Lower lobe of right lung (tissue), 2 donors: ENCODE measurements around the gene PYGB. TPM values are rescaled to one million over a fixed set of nuclear protein-coding genes. Genes with fewer than 3 reads are reported as not detected.

Source experiments
- ATAC-seq, 2 donors: fragments of 200-7000 bp; cut with Tn5 transposase; one replicate each; pipeline ENCODE4 v1.9.1; 2020 to 2022; ENCODE audit warnings: mild to moderate bottlenecking in 2 of 2, moderate library complexity in 2 of 2
- DNase-seq: peaks from one replicate; pipeline ENCODE4 v3.0.0-alpha.2; 2020
- H3K27ac ChIP-seq: fragments of 200-600 bp; one replicate; pipeline ENCODE4 v1.8.0; 2022
- H3K27me3 ChIP-seq: fragments of 200-600 bp; one replicate; pipeline ENCODE4 v1.8.0; 2022; ENCODE audit warnings: low read depth
- H3K36me3 ChIP-seq: fragments of 200-600 bp; one replicate; pipeline ENCODE4 v1.8.0; 2022; ENCODE audit warnings: mild to moderate bottlenecking
- H3K4me1 ChIP-seq: fragments of 200-600 bp; one replicate; pipeline ENCODE4 v1.8.0; 2022
- H3K4me3 ChIP-seq: fragments of 200-600 bp; one replicate; pipeline ENCODE4 v1.8.0; 2022; ENCODE audit warnings: mild to moderate bottlenecking
- H3K9me3 ChIP-seq: fragments of 200-600 bp; one replicate; pipeline ENCODE4 v1.8.0; 2022
- CTCF ChIP-seq: fragments of 200-600 bp; IDR thresholded peaks from one replicate; pipeline ENCODE4 v1.8.0; 2022; ENCODE audit warnings: antibody characterized with exemption, mild to moderate bottlenecking
- intact Hi-C: fragments of 100-400 bp; cut with DNase I; formaldehyde crosslinking; loops from one replicate; pipeline ENCODE4 v1.11.0; 2022
- total RNA-seq: library from RNA; stranded (reverse); fragmentation: NEBNext Ultra II Directional; extraction: Animal tissue kit (Norgen Biotek cat#: 25700); gene quantifications from one replicate; pipeline ENCODE4 v1.2.1, GENCODE V29; 2021
- donor health status: DM: no; HTN: yes; CAD: no; lungs with severe emphysema.

PYGB gene
- total RNA-seq, 1 donor from 2014 or later: 57.5 TPM

GRCh38 chr20:25295386-25296093 is 47.7 kb downstream of the PYGB start:
- Histone ChIP-seq H3K4me1 (peaks cover 12% of the 10 kb centered on the region), H3K9me3 (no peaks in the 10 kb centered on the region), H3K27ac (peak overlapping the region; percentile 40), H3K36me3 (peaks cover 71% of the 10 kb centered on the region), H3K4me3 (no peak overlapping the region), H3K27me3 (no peaks in the 10 kb centered on the region)
- TF ChIP-seq CTCF: no peak
- DNase-seq: no peak
- intact Hi-C loops: no loop called here
- ATAC-seq: peak; percentile 14 to 31

- Histone ChIP-seq H3K4me3 (no peak overlapping the region), H3K9me3 (no peaks in the 10 kb centered on the region), H3K27ac (peak overlapping the region; percentile 40), H3K4me1 (peaks cover 12% of the 10 kb centered on the region), H3K27me3 (no peaks in the 10 kb centered on the region), H3K36me3 (peaks cover 68% of the 10 kb centered on the region)
- ATAC-seq: peak; percentile 18 to 22
- no peak for DNase-seq
- intact Hi-C loops: no loop called here
- peak; percentile 27 for TF ChIP-seq CTCF
These were observed 48.5 kb downstream of the PYGB start for GRCh38 chr20:25296094-25297093.

- Histone ChIP-seq H3K27ac (peak overlapping the region; percentile 18), H3K36me3 (peaks cover 68% of the 10 kb centered on the region)
- no peak for ATAC-seq
These were observed 49.4 kb downstream of the PYGB start for GRCh38 chr20:25297141-25297905.

GRCh38 chr20:25299806-25300205 is 51.9 kb downstream of the PYGB start:
- no peak for TF ChIP-seq CTCF
- Histone ChIP-seq H3K27me3 (no peaks in the 10 kb centered on the region), H3K9me3 (no peaks in the 10 kb centered on the region), H3K27ac (no peak overlapping the region), H3K36me3 (peaks cover 72% of the 10 kb centered on the region), H3K4me3 (no peak overlapping the region), H3K4me1 (peaks cover 12% of the 10 kb centered on the region)
- no peak for DNase-seq
- ATAC-seq: no peak
- intact Hi-C loops: no loop called here

More at GRCh38 chr20:25297141-25297905, 49.4 kb downstream of the PYGB start:
- Histone ChIP-seq H3K27me3 (no peaks in the 10 kb centered on the region), H3K4me3 (no peak overlapping the region), H3K9me3 (no peaks in the 10 kb centered on the region), H3K4me1 (peaks cover 12% of the 10 kb centered on the region)
- no peak for TF ChIP-seq CTCF
- intact Hi-C loops: no loop called here
- no peak for DNase-seq
